CD4-positive, alpha-beta memory T cell (primary cell): ENCODE results near the gene CNGB1. TPM values are rescaled to one million over a fixed set of nuclear protein-coding genes. Genes with fewer than 3 reads are reported as not detected.
A peak's percentile ranks its signal among the peaks of the same experiment; 100 is the strongest.

ENCODE experiments used
- CTCF ChIA-PET: fragments of 350-600 bp; sonication (Branson Sonifier 250); formaldehyde crosslinking; loops from one replicate; lab custom pipeline; 2021; ENCODE audit warnings: inconsistent platforms; ENCODE audit not compliant: partially characterized antibody; lab: Charles Lee
- POLR2A ChIA-PET: fragments of 350-600 bp; sonication (Branson Sonifier 250); formaldehyde crosslinking; loops from one replicate; lab custom pipeline; 2021; ENCODE audit not compliant: partially characterized antibody; lab: Charles Lee
- DNase-seq, 5 donors: peaks; one replicate each; pipeline versions ENCODE4 v3.0.0 to v3.0.0-alpha.2; 2020 to 2022; ENCODE audit warnings: mixed read lengths in 1 of 5
- H3K27ac ChIP-seq: one replicate; pipeline ENCODE4 v1.7.0; 2013; ENCODE audit warnings: low read depth, low read length
- H3K27me3 ChIP-seq: 2 replicates; pipeline ENCODE4 v1.7.0; 2013; ENCODE audit warnings: mild to moderate bottlenecking, low read length, moderate library complexity; ENCODE audit not compliant: insufficient read depth
- H3K36me3 ChIP-seq: 2 replicates; pipeline ENCODE4 v1.7.0; 2013; ENCODE audit warnings: mild to moderate bottlenecking, low read length, moderate library complexity; ENCODE audit not compliant: insufficient read depth
- H3K4me1 ChIP-seq: 2 replicates; pipeline ENCODE4 v1.7.0; 2013; ENCODE audit warnings: mild to moderate bottlenecking, low read length, moderate library complexity; ENCODE audit not compliant: insufficient read depth
- H3K4me3 ChIP-seq, 2 donors: one replicate each; pipeline ENCODE4 v1.7.0; 2013; ENCODE audit warnings: low read length in 2 of 2, mild to moderate bottlenecking in 1 of 2
- H3K9me3 ChIP-seq, 2 donors: one replicate each; pipeline ENCODE4 v1.7.0; 2013; ENCODE audit warnings: low read length in 2 of 2, control low read depth in 1 of 2; ENCODE audit not compliant: control insufficient read depth in 1 of 2
- H3K27ac Mint-ChIP-seq, 7 donors: one replicate each; pipeline ENCODE4 v1.8.0; 2020 to 2021; ENCODE audit warnings: mixed read lengths in 7 of 7, mild to moderate bottlenecking in 6 of 7, inconsistent platforms in 3 of 7, moderate library complexity in 3 of 7
- H3K27me3 Mint-ChIP-seq, 2 donors: one replicate each; pipeline ENCODE4 v1.8.0; 2020 to 2021; ENCODE audit warnings: mixed read lengths in 2 of 2
- H3K36me3 Mint-ChIP-seq, 2 donors: one replicate each; pipeline ENCODE4 v1.8.0; 2020 to 2021; ENCODE audit warnings: mixed read lengths in 2 of 2, inconsistent platforms in 1 of 2, mild to moderate bottlenecking in 1 of 2
- H3K4me1 Mint-ChIP-seq, 4 donors: one replicate each; pipeline ENCODE4 v1.8.0; 2020 to 2021; ENCODE audit warnings: mixed read lengths in 4 of 4, mild to moderate bottlenecking in 1 of 4
- H3K4me3 Mint-ChIP-seq, 8 donors: one replicate each; pipeline ENCODE4 v1.8.0; 2020 to 2021; ENCODE audit warnings: mixed read lengths in 8 of 8, mild to moderate bottlenecking in 7 of 8, moderate library complexity in 6 of 8, inconsistent platforms in 3 of 8
- H3K9me3 Mint-ChIP-seq, 8 donors: one replicate each; pipeline ENCODE4 v1.8.0; 2020 to 2021; ENCODE audit warnings: mixed read lengths in 8 of 8, mild to moderate bottlenecking in 5 of 8, inconsistent platforms in 3 of 8, moderate library complexity in 1 of 8
- intact Hi-C: fragments of 100-400 bp; cut with micrococcal nuclease; formaldehyde crosslinking; loops from one replicate; pipeline ENCODE4 v1.15.1; 2023
- polyA plus RNA-seq, 2 donors: library from polyadenylated mRNA; unstranded; fragments of 300-500 nt; fragmentation: Illumina TruSeq; gene quantifications; one replicate each; pipeline ENCODE4 v1.2.3, GENCODE V29; 2021
- total RNA-seq, 2 experiments: library from RNA; stranded (reverse); gene quantifications; one replicate each; pipeline ENCODE4 v1.2.3, GENCODE V29; 2021

CNGB1 gene
- total and polyA plus RNA-seq, 4 experiments from 2014 or later, result not detected

- no peaks in the 10 kb centered on the region for H3K9me3 Mint-ChIP-seq
- Histone ChIP-seq H3K4me1 (peaks cover 15% of the 10 kb centered on the region), H3K9me3 (no peaks in the 10 kb centered on the region), H3K36me3 (no peaks in the 10 kb centered on the region), H3K27ac (no peak overlapping the region), H3K27me3 (no peaks in the 10 kb centered on the region), H3K4me3 (no peak overlapping the region)
- no peaks in the 10 kb centered on the region for H3K36me3 Mint-ChIP-seq
- DNase-seq, result no peak
- CTCF ChIA-PET, result interaction anchor here (1.4 to 3.6 kb wide), 2 partner anchors 12 to 85 kb away, joined by 3 to 18 read pairs; no protein-coding TSS in a partner anchor
- POLR2A ChIA-PET, result interaction anchor here (7.6 kb wide), 1 partner anchor 13 kb away, joined by 83 read pairs; the partner anchor contains the start of genes USB1 and ZNF319
- peak overlapping the region; percentile 49 to 94 (median 61) for H3K4me3 Mint-ChIP-seq
- H3K27ac Mint-ChIP-seq, result peak overlapping the region; percentile 35 to 87 (median 66)
- H3K27me3 Mint-ChIP-seq, result no peaks in the 10 kb centered on the region
- peaks cover 4 to 32% (median 17%) of the 10 kb centered on the region in 4 donors for H3K4me1 Mint-ChIP-seq
- intact Hi-C loops, result no loop called here
Measured at GRCh38 chr16:57986196-57986595, 15.3 kb upstream of the CNGB1 start.

- no peaks in the 10 kb centered on the region for H3K36me3 Mint-ChIP-seq
- DNase-seq, result no peak
- intact Hi-C loops, result loop anchor here (1.0 kb wide), 3 partner anchors 15 to 250 kb away; partner anchors contain the start of genes KATNB1 and ZNF319
- Histone ChIP-seq H3K9me3 (no peaks in the 10 kb centered on the region), H3K4me1 (peaks cover 15% of the 10 kb centered on the region), H3K27ac (peak overlapping the region; percentile 57), H3K27me3 (no peaks in the 10 kb centered on the region), H3K4me3 (peak overlapping the region in 1 of 2 donors; percentile 76), H3K36me3 (no peaks in the 10 kb centered on the region)
- no peaks in the 10 kb centered on the region for H3K9me3 Mint-ChIP-seq
- peak overlapping the region; percentile 78 to 94 (median 87) for H3K27ac Mint-ChIP-seq
- peaks cover 4 to 26% (median 16%) of the 10 kb centered on the region in 4 donors for H3K4me1 Mint-ChIP-seq
- no peaks in the 10 kb centered on the region for H3K27me3 Mint-ChIP-seq
- CTCF ChIA-PET, result interaction anchor here (0.6 to 3.6 kb wide), 4 partner anchors 13 to 89 kb away, joined by 3 to 18 read pairs (median 4); no protein-coding TSS in a partner anchor
- H3K4me3 Mint-ChIP-seq, result peak overlapping the region; percentile 80 to 94 (median 90)
- POLR2A ChIA-PET, result interaction anchor here (7.6 kb wide), 1 partner anchor 14 kb away, joined by 83 read pairs; the partner anchor contains the start of genes USB1 and ZNF319
Measured at GRCh38 chr16:57985204-57986181, 14.6 kb upstream of the CNGB1 start.

GRCh38 chr16:57984443-57985203 lies 13.7 kb upstream of the CNGB1 start:
- peak overlapping the region; percentile 57 for H3K27ac ChIP-seq
- intact Hi-C loops, result loop anchor here (1.0 kb wide), 3 partner anchors 16 to 249 kb away; partner anchors contain the start of genes KATNB1 and ZNF319

GRCh38 chr16:57982385-57982784 lies 11.5 kb upstream of the CNGB1 start:
- no peak overlapping the region for H3K27ac Mint-ChIP-seq
- H3K4me1 Mint-ChIP-seq, result peaks cover 4 to 26% (median 12%) of the 10 kb centered on the region in 4 donors

More at GRCh38 chr16:57984443-57985203, 13.7 kb upstream of the CNGB1 start:
- ChIA-PET CTCF (interaction anchor here (0.6 to 3.6 kb wide), 4 partner anchors 14 to 88 kb away, joined by 3 to 18 read pairs (median 4); no protein-coding TSS in a partner anchor), POLR2A (interaction anchor here (7.6 kb wide), 1 partner anchor 14 kb away, joined by 83 read pairs; the partner anchor contains the start of genes USB1 and ZNF319)
- H3K36me3 Mint-ChIP-seq, result no peaks in the 10 kb centered on the region
- no peaks in the 10 kb centered on the region for H3K9me3 Mint-ChIP-seq
- H3K27me3 Mint-ChIP-seq, result no peaks in the 10 kb centered on the region
- H3K4me1 Mint-ChIP-seq, result peaks cover 4 to 26% (median 16%) of the 10 kb centered on the region in 4 donors
- H3K36me3 ChIP-seq, result no peaks in the 10 kb centered on the region
- peak overlapping the region; percentile 80 to 94 (median 90) for H3K4me3 Mint-ChIP-seq
- H3K4me1 ChIP-seq, result peaks cover 15% of the 10 kb centered on the region
- H3K27me3 ChIP-seq, result no peaks in the 10 kb centered on the region
- peak overlapping the region; percentile 75 to 94 (median 85) for H3K27ac Mint-ChIP-seq
- peak overlapping the region; percentile 73 to 76 for H3K4me3 ChIP-seq
- DNase-seq, result peak; percentile 84 to 95 (median 92)
- H3K9me3 ChIP-seq, result no peaks in the 10 kb centered on the region

GRCh38 chr16:57981636-57982035 lies 10.7 kb upstream of the CNGB1 start:
- Histone ChIP-seq H3K27ac (no peak overlapping the region), H3K27me3 (no peaks in the 10 kb centered on the region), H3K36me3 (no peaks in the 10 kb centered on the region), H3K4me1 (peaks cover 15% of the 10 kb centered on the region), H3K9me3 (no peaks in the 10 kb centered on the region), H3K4me3 (no peak overlapping the region)
- H3K4me1 Mint-ChIP-seq, result peaks cover 4 to 26% (median 12%) of the 10 kb centered on the region in 4 donors
- H3K9me3 Mint-ChIP-seq, result no peaks in the 10 kb centered on the region
- intact Hi-C loops, result no loop called here
- H3K4me3 Mint-ChIP-seq, result no peak overlapping the region
- H3K27ac Mint-ChIP-seq, result no peak overlapping the region
- no peak for DNase-seq
- CTCF ChIA-PET, result interaction anchor here (1.6 kb wide), 1 partner anchor 81 kb away, joined by 6 read pairs; no protein-coding TSS in a partner anchor
- POLR2A ChIA-PET, result interaction anchor here (1.3 kb wide), 1 partner anchor 17 kb away, joined by 3 read pairs; no protein-coding TSS in a partner anchor
- H3K36me3 Mint-ChIP-seq, result no peaks in the 10 kb centered on the region
- H3K27me3 Mint-ChIP-seq, result no peaks in the 10 kb centered on the region

More at GRCh38 chr16:57982385-57982784, 11.5 kb upstream of the CNGB1 start:
- Mint-ChIP-seq H3K36me3 (no peaks in the 10 kb centered on the region), H3K9me3 (no peaks in the 10 kb centered on the region), H3K27me3 (no peaks in the 10 kb centered on the region), H3K4me3 (no peak overlapping the region)
- peaks cover 15% of the 10 kb centered on the region for H3K4me1 ChIP-seq
- H3K27ac ChIP-seq, result no peak overlapping the region
- no peak overlapping the region for H3K4me3 ChIP-seq
- DNase-seq, result no peak
- POLR2A ChIA-PET, result no interaction called here
- no peaks in the 10 kb centered on the region for H3K9me3 ChIP-seq
- intact Hi-C loops, result no loop called here
- CTCF ChIA-PET, result interaction anchor here (1.6 kb wide), 1 partner anchor 22 kb away, joined by 3 read pairs; no protein-coding TSS in a partner anchor
- H3K27me3 ChIP-seq, result no peaks in the 10 kb centered on the region
- no peaks in the 10 kb centered on the region for H3K36me3 ChIP-seq

GRCh38 chr16:57979006-57979585 lies 8.2 kb upstream of the CNGB1 start:
- Mint-ChIP-seq H3K9me3 (no peaks in the 10 kb centered on the region), H3K36me3 (no peaks in the 10 kb centered on the region), H3K4me1 (peaks cover 0 to 3% (median 0%) of the 10 kb centered on the region in 4 donors), H3K27me3 (no peaks in the 10 kb centered on the region), H3K4me3 (no peak overlapping the region), H3K27ac (no peak overlapping the region)
- CTCF ChIA-PET, result interaction anchor here (1.2 kb wide), 1 partner anchor 13 kb away, joined by 3 read pairs; no protein-coding TSS in a partner anchor
- Histone ChIP-seq H3K4me1 (peaks cover 3% of the 10 kb centered on the region), H3K36me3 (no peaks in the 10 kb centered on the region), H3K27me3 (no peaks in the 10 kb centered on the region), H3K4me3 (no peak overlapping the region), H3K27ac (no peak overlapping the region), H3K9me3 (no peaks in the 10 kb centered on the region)
- intact Hi-C loops, result no loop called here
- no peak for DNase-seq
- POLR2A ChIA-PET, result no interaction called here
